ENCODE data around the gene FCRLA.

DNA sequence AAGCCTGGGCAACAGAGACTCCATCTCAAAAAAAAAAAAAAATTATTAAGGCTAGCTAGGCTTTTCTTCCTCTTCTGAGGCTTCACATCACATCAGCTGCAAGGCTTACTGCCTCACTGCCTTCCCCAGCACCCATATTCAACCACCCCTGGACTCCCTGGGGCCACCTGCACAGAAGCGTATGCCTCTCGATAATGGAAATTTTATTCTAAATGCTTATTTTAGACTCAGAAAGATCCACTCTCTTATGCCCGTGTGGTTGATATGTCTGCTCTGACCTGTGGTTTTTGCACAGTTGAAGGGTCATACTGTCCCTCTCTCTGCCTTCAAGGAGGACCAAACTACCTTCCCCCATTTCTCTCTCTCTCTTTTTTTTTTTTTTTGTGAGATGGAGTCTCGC, 1.5 kb upstream of the FCRLA start:
- TF ChIP-seq, protein P1, sequence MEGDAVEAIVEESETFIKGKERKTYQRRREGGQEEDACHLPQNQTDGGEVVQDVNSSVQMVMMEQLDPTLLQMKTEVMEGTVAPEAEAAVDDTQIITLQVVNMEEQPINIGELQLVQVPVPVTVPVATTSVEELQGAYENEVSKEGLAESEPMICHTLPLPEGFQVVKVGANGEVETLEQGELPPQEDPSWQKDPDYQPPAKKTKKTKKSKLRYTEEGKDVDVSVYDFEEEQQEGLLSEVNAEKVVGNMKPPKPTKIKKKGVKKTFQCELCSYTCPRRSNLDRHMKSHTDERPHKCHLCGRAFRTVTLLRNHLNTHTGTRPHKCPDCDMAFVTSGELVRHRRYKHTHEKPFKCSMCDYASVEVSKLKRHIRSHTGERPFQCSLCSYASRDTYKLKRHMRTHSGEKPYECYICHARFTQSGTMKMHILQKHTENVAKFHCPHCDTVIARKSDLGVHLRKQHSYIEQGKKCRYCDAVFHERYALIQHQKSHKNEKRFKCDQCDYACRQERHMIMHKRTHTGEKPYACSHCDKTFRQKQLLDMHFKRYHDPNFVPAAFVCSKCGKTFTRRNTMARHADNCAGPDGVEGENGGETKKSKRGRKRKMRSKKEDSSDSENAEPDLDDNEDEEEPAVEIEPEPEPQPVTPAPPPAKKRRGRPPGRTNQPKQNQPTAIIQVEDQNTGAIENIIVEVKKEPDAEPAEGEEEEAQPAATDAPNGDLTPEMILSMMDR (IDR thresholded peaks at IDR 0.05; ENCODE audit: low read depth, low read length, poor library complexity, severe bottlenecking), result no peak
- TF ChIP-seq EZH2phosphoT487 (IDR thresholded peaks at IDR 0.05; ENCODE audit: borderline replicate concordance, low read length), result no peak

All from DOHH2 (cell line).